Measurements from ENCODE around the gene AFAP1. TPM values are rescaled to one million over a fixed set of nuclear protein-coding genes. Genes with fewer than 3 reads are reported as not detected.

Gene AFAP1
- total and polyA plus RNA-seq, 2 experiments from 2014 or later: 10.5 to 31.9 TPM

DNA sequence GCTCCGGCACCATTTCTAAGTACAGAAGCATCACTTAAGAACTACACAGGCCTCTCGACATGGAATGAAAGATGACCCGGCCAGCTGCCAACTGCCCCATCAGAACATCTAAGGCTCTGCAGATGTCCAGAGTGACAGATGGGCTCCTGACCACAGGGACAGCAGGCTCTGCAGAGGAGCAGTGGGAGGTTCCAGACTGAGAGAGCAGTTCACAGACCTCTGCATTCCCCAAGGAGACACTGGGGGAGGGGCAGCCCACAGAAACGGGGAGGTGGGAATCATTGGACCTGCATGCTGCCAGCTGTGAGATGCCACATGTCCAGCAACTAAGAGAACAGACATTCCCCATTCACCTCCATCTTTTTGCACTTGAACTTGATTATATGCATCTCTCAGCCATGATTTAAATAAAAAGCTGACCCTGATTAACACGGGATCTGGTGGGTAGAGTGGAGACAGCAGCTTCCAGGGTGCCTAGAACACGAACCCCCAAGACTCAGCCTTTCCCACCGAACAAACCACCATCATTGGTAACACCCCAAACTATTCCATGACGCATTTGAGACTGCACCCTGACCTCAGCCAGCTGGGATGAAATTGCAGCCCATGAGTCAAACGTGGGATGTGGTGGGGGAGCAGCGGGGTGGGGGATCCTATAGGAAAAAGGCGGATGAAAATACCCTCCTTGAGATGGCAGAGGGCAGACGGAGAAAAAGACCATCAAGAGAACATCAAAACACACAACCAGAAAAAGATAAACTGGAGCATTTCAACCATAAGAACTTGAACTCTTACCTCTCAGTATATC, 47.2 kb downstream of the AFAP1 start:
- Histone ChIP-seq H3K27me3 (no peaks in the 10 kb centered on the region), H3K36me3 (no peaks in the 10 kb centered on the region), H3K9me3 (ENCODE audit: low read depth) (no peaks in the 10 kb centered on the region), H3K27ac (no peak overlapping the region), H3K4me1 (ENCODE audit: low read depth) (peaks cover 39% of the 10 kb centered on the region), H3K4me3 (no peak overlapping the region)
- DNase-seq (ENCODE audit: low read depth in 1 of 2, low spot score in 1 of 2): peak in 1 of 2 donors; percentile 86
- TF ChIP-seq, protein P1, sequence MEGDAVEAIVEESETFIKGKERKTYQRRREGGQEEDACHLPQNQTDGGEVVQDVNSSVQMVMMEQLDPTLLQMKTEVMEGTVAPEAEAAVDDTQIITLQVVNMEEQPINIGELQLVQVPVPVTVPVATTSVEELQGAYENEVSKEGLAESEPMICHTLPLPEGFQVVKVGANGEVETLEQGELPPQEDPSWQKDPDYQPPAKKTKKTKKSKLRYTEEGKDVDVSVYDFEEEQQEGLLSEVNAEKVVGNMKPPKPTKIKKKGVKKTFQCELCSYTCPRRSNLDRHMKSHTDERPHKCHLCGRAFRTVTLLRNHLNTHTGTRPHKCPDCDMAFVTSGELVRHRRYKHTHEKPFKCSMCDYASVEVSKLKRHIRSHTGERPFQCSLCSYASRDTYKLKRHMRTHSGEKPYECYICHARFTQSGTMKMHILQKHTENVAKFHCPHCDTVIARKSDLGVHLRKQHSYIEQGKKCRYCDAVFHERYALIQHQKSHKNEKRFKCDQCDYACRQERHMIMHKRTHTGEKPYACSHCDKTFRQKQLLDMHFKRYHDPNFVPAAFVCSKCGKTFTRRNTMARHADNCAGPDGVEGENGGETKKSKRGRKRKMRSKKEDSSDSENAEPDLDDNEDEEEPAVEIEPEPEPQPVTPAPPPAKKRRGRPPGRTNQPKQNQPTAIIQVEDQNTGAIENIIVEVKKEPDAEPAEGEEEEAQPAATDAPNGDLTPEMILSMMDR (IDR thresholded peaks at IDR 0.05; ENCODE audit: low read depth, low read length): no peak

DNA sequence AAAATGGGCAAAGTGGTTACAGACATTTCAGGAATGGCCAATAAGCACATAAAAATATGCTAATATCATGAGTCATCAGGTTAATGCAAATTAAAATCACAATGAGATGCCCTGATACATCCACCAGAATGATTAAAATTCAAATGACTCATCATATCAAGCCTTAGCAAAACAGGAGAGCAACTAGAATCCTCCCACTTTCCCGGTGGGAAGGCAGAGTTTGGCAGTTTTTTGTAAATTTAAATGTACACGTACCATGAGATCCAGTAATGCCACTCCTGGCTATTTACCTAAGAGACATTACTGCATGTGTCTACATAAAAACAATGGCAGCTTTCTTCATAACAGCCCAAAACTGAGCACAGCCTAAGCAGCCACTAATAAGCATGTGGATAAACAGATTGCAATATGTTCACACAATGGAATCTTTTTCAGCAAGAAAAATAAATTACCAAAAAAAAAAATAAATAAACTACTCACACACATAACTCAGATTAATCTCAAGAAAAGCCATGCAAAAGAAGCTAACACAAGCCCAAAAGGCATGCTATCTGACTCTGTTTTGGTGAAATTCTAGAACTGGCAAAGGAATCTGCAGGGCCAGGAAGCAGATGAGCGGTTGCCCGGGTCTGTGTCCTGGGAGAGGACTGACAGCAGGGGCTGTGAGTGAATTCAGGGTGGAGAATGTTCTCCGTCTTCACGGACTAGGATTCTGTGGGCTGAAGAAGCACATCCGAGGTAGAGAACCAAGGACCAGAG, 48.8 kb downstream of the AFAP1 start:
- peak overlapping the region; percentile 27 for H3K27ac ChIP-seq
- no peaks in the 10 kb centered on the region for H3K36me3 ChIP-seq
- H3K4me3 ChIP-seq: no peak overlapping the region
- peak in 1 of 2 donors; percentile 71 for DNase-seq (ENCODE audit: low read depth in 1 of 2, low spot score in 1 of 2)
- no peaks in the 10 kb centered on the region for H3K27me3 ChIP-seq
- H3K9me3 ChIP-seq (ENCODE audit: low read depth): no peaks in the 10 kb centered on the region
- peaks cover 49% of the 10 kb centered on the region for H3K4me1 ChIP-seq (ENCODE audit: low read depth)
- TF ChIP-seq, protein P1 (IDR thresholded peaks at IDR 0.05; ENCODE audit: low read depth, low read length): no peak

DNA sequence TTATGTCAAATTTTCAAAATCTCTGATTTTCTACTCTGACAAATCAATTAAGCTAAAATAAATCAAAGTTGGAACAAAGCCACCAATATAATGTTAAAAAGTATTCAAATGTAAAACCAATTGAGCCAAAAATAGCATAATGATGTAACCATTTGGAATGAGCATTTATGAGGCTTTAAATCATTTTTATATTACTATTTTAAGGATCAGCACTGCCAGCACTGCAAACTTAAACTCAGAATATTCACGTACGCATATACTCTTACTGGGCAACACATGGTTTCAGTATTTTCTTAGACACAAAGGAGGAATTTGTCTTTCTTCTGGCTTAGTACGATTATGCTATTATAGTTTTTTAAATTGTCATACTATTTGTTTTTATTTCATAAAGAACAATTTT, 52.2 kb downstream of the AFAP1 start:
- H3K4me3 ChIP-seq: no peak overlapping the region
- TF ChIP-seq, protein P1 (IDR thresholded peaks at IDR 0.05; ENCODE audit: low read depth, low read length): no peak
- H3K36me3 ChIP-seq: no peaks in the 10 kb centered on the region
- peak overlapping the region; percentile 86 for H3K27ac ChIP-seq
- peaks cover 35% of the 10 kb centered on the region for H3K4me1 ChIP-seq (ENCODE audit: low read depth)
- no peak for DNase-seq (ENCODE audit: low read depth in 1 of 2, low spot score in 1 of 2)
- H3K27me3 ChIP-seq: no peaks in the 10 kb centered on the region
- no peaks in the 10 kb centered on the region for H3K9me3 ChIP-seq (ENCODE audit: low read depth)

DNA sequence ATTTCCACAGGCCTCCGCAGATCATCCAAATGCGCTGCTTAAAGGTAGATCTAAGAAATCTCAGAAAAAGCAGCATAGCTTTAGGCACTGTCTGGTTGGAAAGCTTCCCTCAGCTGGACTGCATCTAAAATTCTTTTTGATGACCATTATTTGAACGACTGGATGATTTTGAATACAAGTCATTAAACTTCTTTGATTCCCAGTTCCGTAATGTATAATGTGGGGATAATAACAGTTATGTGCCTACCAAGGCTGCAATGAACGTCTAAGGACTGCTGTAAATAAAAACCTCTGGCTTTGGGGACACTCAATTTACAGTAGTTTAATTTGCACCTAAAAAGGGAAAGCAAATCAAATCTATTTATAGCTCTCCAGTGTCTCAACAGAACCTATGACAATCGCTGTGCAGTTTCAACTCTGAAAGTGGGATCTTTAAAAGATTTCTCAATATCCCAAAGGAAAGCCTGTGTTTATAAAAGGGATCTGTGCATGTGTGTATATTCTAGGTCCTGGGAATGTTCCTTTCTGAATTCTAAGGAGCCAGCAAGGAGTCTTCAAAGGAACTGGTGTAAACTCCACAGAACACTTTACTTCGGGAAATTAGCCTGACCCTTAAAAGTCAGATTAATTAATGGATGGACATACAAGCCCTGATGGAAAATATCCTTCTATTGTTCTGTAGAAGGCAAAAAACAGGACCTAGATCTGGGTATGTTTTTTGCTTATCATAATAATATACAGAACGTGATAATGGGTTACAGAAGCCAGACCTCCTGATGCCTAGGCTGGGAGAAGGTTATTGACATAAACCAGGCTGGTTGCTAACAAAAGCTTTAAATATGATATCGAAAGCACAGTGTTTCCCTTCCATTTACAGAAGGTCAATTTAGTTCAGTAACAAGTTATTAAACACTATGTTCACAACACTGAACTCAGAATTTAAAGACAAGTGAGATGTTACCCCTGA, 53.4 kb downstream of the AFAP1 start:
- H3K27ac ChIP-seq: peak overlapping the region; percentile 86
- TF ChIP-seq, protein P1 (IDR thresholded peaks at IDR 0.05; ENCODE audit: low read depth, low read length): no peak
- H3K36me3 ChIP-seq: no peaks in the 10 kb centered on the region

More for the DNA sequence above, 53.4 kb downstream of the AFAP1 start:
- H3K27me3 ChIP-seq: no peaks in the 10 kb centered on the region
- peak in 1 of 2 donors; percentile 27 for DNase-seq (ENCODE audit: low read depth in 1 of 2, low spot score in 1 of 2)
- H3K9me3 ChIP-seq (ENCODE audit: low read depth): no peaks in the 10 kb centered on the region
- H3K4me1 ChIP-seq (ENCODE audit: low read depth): peaks cover 27% of the 10 kb centered on the region
- H3K4me3 ChIP-seq: no peak overlapping the region

All from cardiac muscle cell (in vitro differentiated cells and primary cell).